K562 (cell line): ENCODE measurements around the gene TOM1L2. TPM values are rescaled to one million over a fixed set of nuclear protein-coding genes. Genes with fewer than 3 reads are reported as not detected.

Experiments used
- ARNT ChIP-seq, 2 experiments: fragments of 450-650 bp; IDR thresholded peaks; 2 replicates each; pipeline ENCODE4 v1.6.1; 2016; ENCODE audit warnings: mild to moderate bottlenecking in 1 of 2
- ELK1 ChIP-seq: sonication (generic); formaldehyde crosslinking; IDR thresholded peaks from 2 replicates; pipeline ENCODE4 v1.8.1; 2022; ENCODE audit warnings: missing genetic modification reagents
- FOSL1 ChIP-seq: fragments of 200-800 bp; sonication (Bioruptor generic); conservative IDR thresholded peaks from 2 replicates; pipeline ENCODE4 v1.6.1; 2016; ENCODE audit warnings: missing genetic modification characterization, missing compliant biosample characterization
- FOXA1 ChIP-seq: fragments of 450-650 bp; IDR thresholded peaks from 2 replicates; pipeline ENCODE4 v1.6.1; 2016; ENCODE audit warnings: mild to moderate bottlenecking, borderline replicate concordance
- RBFOX2 ChIP-seq: fragments of 200-400 bp; formaldehyde crosslinking; IDR thresholded peaks from 2 replicates; pipeline ENCODE4 v1.6.1; 2017; ENCODE audit warnings: low read depth, mild to moderate bottlenecking, low read length, moderate library complexity
- SP1 ChIP-seq: sonication (generic); formaldehyde crosslinking; IDR thresholded peaks from 2 replicates; pipeline ENCODE4 v1.8.1; 2022; ENCODE audit warnings: mild to moderate bottlenecking, missing genetic modification reagents
- TCF3 ChIP-seq: sonication (generic); formaldehyde crosslinking; IDR thresholded peaks from 2 replicates; pipeline ENCODE4 v1.4.0; 2020; ENCODE audit warnings: mild to moderate bottlenecking, missing genetic modification reagents
- YY1 ChIP-seq, 3 experiments: IDR thresholded peaks; 2 replicates each; pipeline ENCODE4 v1.6.1; 2011; ENCODE audit warnings: low read length in 2 of 3, mild to moderate bottlenecking in 2 of 3, moderate library complexity in 2 of 3, borderline replicate concordance in 1 of 3, control low read depth in 1 of 3, low read depth in 1 of 3; ENCODE audit not compliant: insufficient read depth in 3 of 3, insufficient replicate concordance in 2 of 3, control insufficient read depth in 1 of 3, insufficient read length in 1 of 3; ENCODE audit errors: extremely low read depth in 1 of 3
- ZC3H8 ChIP-seq: fragments of 450-650 bp; IDR thresholded peaks from 2 replicates; pipeline ENCODE4 v1.6.1; 2017
- ZNF639 ChIP-seq, 2 experiments: fragments of 200-800 bp in 1 of 2; sonication (Bioruptor generic) in 1 of 2; sonication (generic) in 1 of 2; formaldehyde crosslinking in 1 of 2; IDR thresholded peaks in 1 of 2; conservative IDR thresholded peaks in 1 of 2; 2 replicates each; pipeline versions ENCODE4 v1.5.0 to v1.6.1; 2016 to 2020; ENCODE audit warnings: missing compliant biosample characterization in 1 of 2, missing genetic modification characterization in 1 of 2, missing genetic modification reagents in 1 of 2
- polyA plus RNA-seq, 8 experiments: library from polyadenylated mRNA; depleted of rRNA in 4 of 8; stranded (reverse) in 5 of 8; unstranded in 3 of 8; fragments of >200 nt; fragmentation: Nextera tagmentation in 2 of 8; fragmentation: Illumina TruSeq in 1 of 8; extraction: Ambion mirVana in 2 of 8; extraction: Trizol in 1 of 8; gene quantifications; 2 replicates each; pipeline versions ENCODE4 v1.2.1 to v1.2.3, GENCODE V29; 2011 to 2014; ENCODE audit warnings: inconsistent platforms in 1 of 8, missing spikeins in 1 of 8
- total RNA-seq, 7 experiments: library from RNA; depleted of rRNA in 6 of 7; stranded (reverse); fragments of >200 nt in 6 of 7; fragmentation: Illumina TruSeq in 2 of 7; extraction: Trizol in 2 of 7; gene quantifications; 2 replicates each; pipeline versions ENCODE4 v1.2.1 to v1.2.3, GENCODE V29; 2011 to 2021; ENCODE audit warnings: low replicate concordance in 1 of 7
- TF ChIP-seq, protein P1 (sequence below): fragments of 250-450 bp; sonication (Bioruptor Pico); IDR thresholded peaks from 2 replicates; pipeline ENCODE4 v1.4.0; 2020; ENCODE audit warnings: borderline replicate concordance
- TF ChIP-seq, protein P2 (sequence below): fragments of 450-650 bp; IDR thresholded peaks from 2 replicates; pipeline ENCODE4 v1.6.1; 2016; ENCODE audit warnings: borderline replicate concordance
- TF ChIP-seq, protein P3 (sequence below), 3 experiments: IDR thresholded peaks in 2 of 3; conservative IDR thresholded peaks in 1 of 3; 2 replicates each; pipeline ENCODE4 v1.5.1; 2011 to 2012; ENCODE audit warnings: low read length in 3 of 3, mild to moderate bottlenecking in 3 of 3, control low read depth in 2 of 3, improper control_type of control experiment in 1 of 3, inconsistent platforms in 1 of 3, low read depth in 1 of 3, mixed read lengths in 1 of 3, moderate library complexity in 1 of 3; ENCODE audit not compliant: insufficient read depth in 2 of 3

The TOM1L2 gene
- total and polyA plus RNA-seq, 9 of the 15 experiments (the other 6 are each of a cell fraction or from before 2014, with no cell fraction given): 0.07 to 6.0 (median 2.5) TPM

DNA sequence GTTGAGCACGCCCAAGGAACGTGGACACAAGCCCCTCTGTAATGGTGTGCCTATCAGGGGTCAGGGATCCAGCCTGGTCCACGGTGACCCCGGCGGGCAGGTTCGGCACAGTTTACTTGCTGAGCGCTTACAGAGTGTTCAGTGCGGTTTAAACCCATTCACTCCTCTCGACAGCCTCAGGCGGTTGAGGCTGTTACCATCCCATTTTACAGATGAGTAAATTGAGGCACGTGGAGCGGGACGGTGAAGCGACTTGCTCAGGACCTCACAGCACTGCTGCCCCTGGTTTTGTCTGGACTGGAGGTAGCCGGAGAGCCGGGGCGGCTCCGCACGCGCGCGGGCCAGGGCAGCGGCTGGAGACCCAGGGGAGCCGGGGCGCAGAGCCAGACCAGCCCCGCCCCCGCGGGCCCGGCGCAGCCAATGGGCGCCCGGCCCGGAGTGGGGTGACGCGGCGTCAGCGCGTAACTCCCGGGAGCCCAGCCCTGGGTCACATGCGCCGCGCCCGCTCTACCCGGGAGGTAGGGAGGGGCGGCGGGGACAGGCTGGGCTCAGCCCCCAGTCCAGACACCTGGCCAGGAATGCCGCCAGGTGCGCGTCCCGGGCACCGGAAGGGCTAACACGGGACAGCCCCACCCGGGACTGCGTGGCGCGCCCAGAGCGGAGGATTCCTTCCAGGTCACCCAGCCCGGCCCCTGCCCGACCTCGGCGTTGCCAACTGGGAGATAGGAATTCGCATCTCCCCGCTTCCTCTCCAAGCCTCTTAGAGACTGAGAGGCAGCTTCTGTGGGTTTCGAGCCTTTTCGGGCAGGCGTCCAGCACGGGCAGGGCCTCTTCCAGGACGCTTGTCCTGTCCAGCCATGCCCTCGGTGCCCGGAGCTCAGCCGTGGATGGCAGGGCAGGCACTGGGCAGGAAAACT is 132.2 kb downstream of the TOM1L2 start (continued):
- TF ChIP-seq ZNF639 (CRISPR knock-in tag; conservative IDR thresholded peaks at IDR 0.05 in 1 of 2, IDR thresholded peaks at IDR 0.05 in 1 of 2) (peak in 1 of 2 experiments; percentile 79; a peak in 1 of 4 replicates), YY1 (IDR thresholded peaks at IDR 0.05; ENCODE audit: borderline replicate concordance in 1 of 3, control insufficient read depth in 1 of 3, extremely low read depth in 1 of 3, insufficient read depth in 3 of 3, insufficient read length in 1 of 3, insufficient replicate concordance in 2 of 3, low read depth in 1 of 3, low read length in 2 of 3) (no peak), ZC3H8 (no peak), RBFOX2 (peak; percentile 95), TCF3 (no peak), FOXA1 (no peak), FOSL1 (peak; percentile 25; the same call in 1 of the 2 replicates), SP1 (CRISPR knock-in tag) (peak; percentile 48; the same call in 1 of the 2 replicates), ELK1 (CRISPR knock-in tag) (no peak), ARNT (IDR thresholded peaks at IDR 0.05) (no peak)
- TF ChIP-seq, protein P1, sequence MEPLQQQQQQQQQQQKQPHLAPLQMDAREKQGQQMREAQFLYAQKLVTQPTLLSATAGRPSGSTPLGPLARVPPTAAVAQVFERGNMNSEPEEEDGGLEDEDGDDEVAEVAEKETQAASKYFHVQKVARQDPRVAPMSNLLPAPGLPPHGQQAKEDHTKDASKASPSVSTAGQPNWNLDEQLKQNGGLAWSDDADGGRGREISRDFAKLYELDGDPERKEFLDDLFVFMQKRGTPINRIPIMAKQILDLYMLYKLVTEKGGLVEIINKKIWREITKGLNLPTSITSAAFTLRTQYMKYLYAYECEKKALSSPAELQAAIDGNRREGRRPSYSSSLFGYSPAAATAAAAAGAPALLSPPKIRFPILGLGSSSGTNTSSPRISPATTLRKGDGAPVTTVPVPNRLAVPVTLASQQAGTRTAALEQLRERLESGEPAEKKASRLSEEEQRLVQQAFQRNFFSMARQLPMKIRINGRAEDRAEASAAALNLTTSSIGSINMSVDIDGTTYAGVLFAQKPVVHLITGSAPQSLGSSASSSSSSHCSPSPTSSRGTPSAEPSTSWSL: no peak
- TF ChIP-seq, protein P2, sequence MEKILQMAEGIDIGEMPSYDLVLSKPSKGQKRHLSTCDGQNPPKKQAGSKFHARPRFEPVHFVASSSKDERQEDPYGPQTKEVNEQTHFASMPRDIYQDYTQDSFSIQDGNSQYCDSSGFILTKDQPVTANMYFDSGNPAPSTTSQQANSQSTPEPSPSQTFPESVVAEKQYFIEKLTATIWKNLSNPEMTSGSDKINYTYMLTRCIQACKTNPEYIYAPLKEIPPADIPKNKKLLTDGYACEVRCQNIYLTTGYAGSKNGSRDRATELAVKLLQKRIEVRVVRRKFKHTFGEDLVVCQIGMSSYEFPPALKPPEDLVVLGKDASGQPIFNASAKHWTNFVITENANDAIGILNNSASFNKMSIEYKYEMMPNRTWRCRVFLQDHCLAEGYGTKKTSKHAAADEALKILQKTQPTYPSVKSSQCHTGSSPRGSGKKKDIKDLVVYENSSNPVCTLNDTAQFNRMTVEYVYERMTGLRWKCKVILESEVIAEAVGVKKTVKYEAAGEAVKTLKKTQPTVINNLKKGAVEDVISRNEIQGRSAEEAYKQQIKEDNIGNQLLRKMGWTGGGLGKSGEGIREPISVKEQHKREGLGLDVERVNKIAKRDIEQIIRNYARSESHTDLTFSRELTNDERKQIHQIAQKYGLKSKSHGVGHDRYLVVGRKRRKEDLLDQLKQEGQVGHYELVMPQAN: no peak; the same call in 1 of the 2 replicates
- TF ChIP-seq, protein P3, sequence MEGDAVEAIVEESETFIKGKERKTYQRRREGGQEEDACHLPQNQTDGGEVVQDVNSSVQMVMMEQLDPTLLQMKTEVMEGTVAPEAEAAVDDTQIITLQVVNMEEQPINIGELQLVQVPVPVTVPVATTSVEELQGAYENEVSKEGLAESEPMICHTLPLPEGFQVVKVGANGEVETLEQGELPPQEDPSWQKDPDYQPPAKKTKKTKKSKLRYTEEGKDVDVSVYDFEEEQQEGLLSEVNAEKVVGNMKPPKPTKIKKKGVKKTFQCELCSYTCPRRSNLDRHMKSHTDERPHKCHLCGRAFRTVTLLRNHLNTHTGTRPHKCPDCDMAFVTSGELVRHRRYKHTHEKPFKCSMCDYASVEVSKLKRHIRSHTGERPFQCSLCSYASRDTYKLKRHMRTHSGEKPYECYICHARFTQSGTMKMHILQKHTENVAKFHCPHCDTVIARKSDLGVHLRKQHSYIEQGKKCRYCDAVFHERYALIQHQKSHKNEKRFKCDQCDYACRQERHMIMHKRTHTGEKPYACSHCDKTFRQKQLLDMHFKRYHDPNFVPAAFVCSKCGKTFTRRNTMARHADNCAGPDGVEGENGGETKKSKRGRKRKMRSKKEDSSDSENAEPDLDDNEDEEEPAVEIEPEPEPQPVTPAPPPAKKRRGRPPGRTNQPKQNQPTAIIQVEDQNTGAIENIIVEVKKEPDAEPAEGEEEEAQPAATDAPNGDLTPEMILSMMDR (IDR thresholded peaks at IDR 0.05 in 2 of 3, conservative IDR thresholded peaks at IDR 0.05 in 1 of 3; ENCODE audit: insufficient read depth in 2 of 3, low read depth in 1 of 3, low read length in 3 of 3): no peak
